Liver (tissue), 9 donors: Measurements from ENCODE around the gene OR5K2. TPM values are rescaled to one million over a fixed set of nuclear protein-coding genes. Genes with fewer than 3 reads are reported as not detected.

Experiments
- DNase-seq: peaks from one replicate; pipeline ENCODE4 v3.0.0-alpha.2; 2017; ENCODE audit warnings: low spot score
- H3K27ac ChIP-seq, 2 donors: one replicate each; pipeline ENCODE4 v1.7.0; 2013; ENCODE audit warnings: inconsistent platforms in 2 of 2, low read length in 2 of 2, control low read depth in 1 of 2, low read depth in 1 of 2, mild to moderate bottlenecking in 1 of 2
- H3K27me3 ChIP-seq, 4 donors: one replicate each; pipeline versions ENCODE4 v1.6.1 to v1.7.0; 2013; ENCODE audit warnings: low read length in 3 of 4, inconsistent platforms in 1 of 4, mild to moderate bottlenecking in 1 of 4, moderate library complexity in 1 of 4; ENCODE audit not compliant: control insufficient read depth in 4 of 4, insufficient read depth in 4 of 4
- H3K36me3 ChIP-seq, 4 donors: one replicate each; pipeline versions ENCODE4 v1.6.1 to v1.7.0; 2013; ENCODE audit warnings: low read length in 3 of 4, mild to moderate bottlenecking in 3 of 4, low read depth in 1 of 4, moderate library complexity in 1 of 4; ENCODE audit not compliant: control insufficient read depth in 4 of 4, insufficient read depth in 3 of 4
- H3K4me1 ChIP-seq, 4 donors: one replicate each; pipeline versions ENCODE4 v1.6.1 to v1.7.0; 2013; ENCODE audit warnings: low read length in 3 of 4, mild to moderate bottlenecking in 3 of 4, moderate library complexity in 1 of 4; ENCODE audit not compliant: control insufficient read depth in 4 of 4, insufficient read depth in 4 of 4
- H3K4me3 ChIP-seq, 3 donors: one replicate each; pipeline versions ENCODE4 v1.6.1 to v1.7.0; 2013; ENCODE audit warnings: low read length in 3 of 3, control low read depth in 1 of 3, low read depth in 1 of 3, mild to moderate bottlenecking in 1 of 3
- H3K9ac ChIP-seq, 2 donors: one replicate each; pipeline ENCODE4 v1.7.0; 2013; ENCODE audit warnings: low read length in 2 of 2, mild to moderate bottlenecking in 2 of 2, moderate library complexity in 2 of 2, control low read depth in 1 of 2, low read depth in 1 of 2
- H3K9me3 ChIP-seq, 4 donors: one replicate each; pipeline versions ENCODE4 v1.6.1 to v1.7.0; 2013; ENCODE audit warnings: low read length in 3 of 4; ENCODE audit not compliant: control insufficient read depth in 4 of 4
- ATF3 ChIP-seq: IDR thresholded peaks from 2 replicates; pipeline ENCODE4 v1.6.1; 2016; ENCODE audit warnings: antibody characterized with exemption
- CTCF ChIP-seq: fragments of 150-350 bp; IDR thresholded peaks from 2 replicates; pipeline ENCODE4 v1.5.1; 2017; ENCODE audit warnings: improper control_type of control experiment, low read depth, low read length; ENCODE audit not compliant: missing input control
- EGR1 ChIP-seq, 2 donors: IDR thresholded peaks; 2 replicates each; pipeline ENCODE4 v1.6.1; 2016 to 2018; ENCODE audit warnings: antibody characterized with exemption in 2 of 2, low read depth in 2 of 2
- FOXA1 ChIP-seq: IDR thresholded peaks from 2 replicates; pipeline ENCODE4 v1.6.1; 2016; ENCODE audit warnings: antibody characterized with exemption
- FOXA2 ChIP-seq: IDR thresholded peaks from 2 replicates; pipeline ENCODE4 v1.6.1; 2016; ENCODE audit warnings: antibody characterized with exemption
- GABPA ChIP-seq, 2 donors: IDR thresholded peaks in 1 of 2; conservative IDR thresholded peaks in 1 of 2; 2 replicates each; pipeline ENCODE4 v1.6.1; 2016; ENCODE audit warnings: antibody characterized with exemption in 2 of 2, mild to moderate bottlenecking in 1 of 2, moderate library complexity in 1 of 2
- HNF4G ChIP-seq: IDR thresholded peaks from 2 replicates; pipeline ENCODE4 v1.6.1; 2016; ENCODE audit warnings: antibody characterized with exemption
- JUND ChIP-seq, 2 donors: IDR thresholded peaks; 2 replicates each; pipeline ENCODE4 v1.6.1; 2016; ENCODE audit warnings: antibody characterized with exemption in 2 of 2
- MAX ChIP-seq: IDR thresholded peaks from 2 replicates; pipeline ENCODE4 v1.6.1; 2016; ENCODE audit warnings: antibody characterized with exemption
- RAD21 ChIP-seq, 2 donors: IDR thresholded peaks; 2 replicates each; pipeline ENCODE4 v1.6.1; 2016; ENCODE audit warnings: antibody characterized with exemption in 2 of 2, mild to moderate bottlenecking in 2 of 2
- REST ChIP-seq: IDR thresholded peaks from 2 replicates; pipeline ENCODE4 v1.6.1; 2016; ENCODE audit warnings: antibody characterized with exemption, mild to moderate bottlenecking
- RXRA ChIP-seq, 2 donors: IDR thresholded peaks; 2 replicates each; pipeline ENCODE4 v1.6.1; 2017 to 2018; ENCODE audit warnings: antibody characterized with exemption in 2 of 2, mild to moderate bottlenecking in 1 of 2
- SP1 ChIP-seq: IDR thresholded peaks from 2 replicates; pipeline ENCODE4 v1.6.1; 2018; ENCODE audit warnings: antibody characterized with exemption, mild to moderate bottlenecking
- TAF1 ChIP-seq: conservative IDR thresholded peaks from 2 replicates; pipeline ENCODE4 v1.6.1; 2016; ENCODE audit warnings: antibody characterized with exemption, mild to moderate bottlenecking
- ZBTB33 ChIP-seq: IDR thresholded peaks from 2 replicates; pipeline ENCODE4 v1.6.1; 2016; ENCODE audit warnings: antibody characterized with exemption
- WGBS: extraction: QIAGEN DNeasy Blood & Tissue Kit; methylation state at CpG from one replicate; pipeline ENCODE4 v1.1.7; 2013; 5-methylcytosine and 5-hydroxymethylcytosine counted together
- polyA plus RNA-seq, 2 donors: library from polyadenylated mRNA; stranded (reverse) in 1 of 2; unstranded in 1 of 2; fragments of 200-250 nt in 1 of 2; fragments of >200 nt in 1 of 2; fragmentation: Nextera tagmentation in 1 of 2; extraction: Ambion mirVana in 1 of 2; gene quantifications; one replicate each; pipeline versions ENCODE4 v1.2.1 to v1.2.3, GENCODE V29; 2013 to 2015
- total RNA-seq, 2 donors: library from RNA; depleted of rRNA; stranded (reverse); fragments of >200 nt; gene quantifications; one replicate each; pipeline ENCODE4 v1.2.3, GENCODE V29; 2014
- donor health status: healthy.
- donor health status: healthy.
- donor health status: healthy.
- donor health status: healthy.
- donor health status: healthy.

The OR5K2 gene
- total and polyA plus RNA-seq, 4 donors: not detected

- DNase-seq: no peak
- WGBS: 93% methylated on average over 6 of the region's 6 CpGs
- no peaks in the 10 kb centered on the region for H3K27me3 ChIP-seq
- H3K9ac ChIP-seq: no peak overlapping the region
- no peaks in the 10 kb centered on the region for H3K9me3 ChIP-seq
- no peaks in the 10 kb centered on the region for H3K36me3 ChIP-seq
- H3K4me3 ChIP-seq: no peak overlapping the region
- H3K4me1 ChIP-seq: peaks cover 0 to 8% (median 0%) of the 10 kb centered on the region in 4 donors
- H3K27ac ChIP-seq: no peak overlapping the region
- TF ChIP-seq HNF4G: no peak
- TF ChIP-seq FOXA1: no peak
- no peak for TF ChIP-seq RAD21 (IDR thresholded peaks at IDR 0.05)
- no peak for TF ChIP-seq TAF1
- TF ChIP-seq CTCF: no peak
- TF ChIP-seq GABPA (IDR thresholded peaks at IDR 0.05 in 1 of 2, conservative IDR thresholded peaks at IDR 0.05 in 1 of 2): no peak
- TF ChIP-seq ZBTB33: no peak
- TF ChIP-seq SP1: no peak
- no peak for TF ChIP-seq RXRA (IDR thresholded peaks at IDR 0.05)
- no peak for TF ChIP-seq EGR1 (IDR thresholded peaks at IDR 0.05; ENCODE audit: low read depth in 2 of 2)
- TF ChIP-seq MAX: no peak
- TF ChIP-seq FOXA2: no peak
- no peak for TF ChIP-seq JUND (IDR thresholded peaks at IDR 0.05)
- no peak for TF ChIP-seq REST
- no peak for TF ChIP-seq ATF3
Measured at GRCh38 chr3:98532709-98533571, 35.5 kb downstream of the OR5K2 start.
